Fibroblast of skin of left quadriceps (primary cell): ENCODE data around the gene PRSS36.
"Not testable (repeated sequence)": the region's sequence is repeated elsewhere in the genome, so short reads cannot be mapped to it uniquely, and the experiment has no call there.

ENCODE experiments used
- DNase-seq, 2 experiments: peaks; one replicate each; pipeline ENCODE4 v3.0.0-alpha.2; 2013; ENCODE audit warnings: low read depth in 2 of 2

PRSS36 gene

GRCh38 chr16:31149894-31150890 is at the start of gene PRSS36:
PRSS36 (minus strand) TSS chr16:31150066; CDS start chr16:31150035, 31 bp downstream.
- DNase-seq, result no peak

- no peak for DNase-seq
Observed at GRCh38 chr16:31199430-31200041, 49.7 kb upstream of the PRSS36 start.

- no peak for DNase-seq
Observed at GRCh38 chr16:31198207-31198882, 48.5 kb upstream of the PRSS36 start.

GRCh38 chr16:31196324-31197088 is 46.6 kb upstream of the PRSS36 start:
- DNase-seq, result no peak

GRCh38 chr16:31195861-31196260 is 46.0 kb upstream of the PRSS36 start:
- not testable (repeated sequence) for DNase-seq

- no peak for DNase-seq
Observed at GRCh38 chr16:31194898-31195297, 45.0 kb upstream of the PRSS36 start.

GRCh38 chr16:31193874-31194273 is 44.0 kb upstream of the PRSS36 start:
- DNase-seq, result no peak

- no peak for DNase-seq
Observed at GRCh38 chr16:31192856-31193642, 43.2 kb upstream of the PRSS36 start.

- no peak for DNase-seq
Observed at GRCh38 chr16:31191697-31192428, 42.0 kb upstream of the PRSS36 start.

GRCh38 chr16:31190818-31191444 is 41.1 kb upstream of the PRSS36 start:
- no peak for DNase-seq

- no peak for DNase-seq
Observed at GRCh38 chr16:31190061-31190460, 40.2 kb upstream of the PRSS36 start.

- DNase-seq, result no peak
Observed at GRCh38 chr16:31189412-31189778, 39.5 kb upstream of the PRSS36 start.

GRCh38 chr16:31188450-31189411 is 38.9 kb upstream of the PRSS36 start:
- DNase-seq, result no peak

GRCh38 chr16:31187808-31188189 is 37.9 kb upstream of the PRSS36 start:
- DNase-seq, result no peak

GRCh38 chr16:31186930-31187807 is 37.3 kb upstream of the PRSS36 start:
- no peak for DNase-seq

- no peak for DNase-seq
Observed at GRCh38 chr16:31186176-31186575, 36.3 kb upstream of the PRSS36 start.

GRCh38 chr16:31185339-31185738 is 35.5 kb upstream of the PRSS36 start:
- no peak for DNase-seq

- no peak for DNase-seq
Observed at GRCh38 chr16:31184888-31185287, 35.0 kb upstream of the PRSS36 start.
